ENCODE results near the gene TRIM15.

- TF ChIP-seq CTCF (IDR thresholded peaks at IDR 0.05; ENCODE audit: insufficient read depth, low read length, poor library complexity, severe bottlenecking) (no peak), EZH2phosphoT487 (conservative IDR thresholded peaks at IDR 0.05; ENCODE audit: low read length) (no peak)
Measured at GRCh38 chr6:30198166-30199084, 35.1 kb downstream of the TRIM15 start.
